Right lobe of liver (tissue), 4 donors: ENCODE data around the gene SLC29A1.

ENCODE experiments used
- CTCF ChIP-seq, 4 donors: fragments of 200-600 bp in 3 of 4; fragments of 450-650 bp in 1 of 4; IDR thresholded peaks; one replicate each; pipeline versions ENCODE4 v1.5.1 to v1.8.0; 2016 to 2022; ENCODE audit warnings: antibody characterized with exemption in 4 of 4, mild to moderate bottlenecking in 2 of 4
- POLR2A ChIP-seq: fragments of 450-650 bp; IDR thresholded peaks from one replicate; pipeline ENCODE4 v1.6.1; 2017; ENCODE audit warnings: antibody characterized with exemption, mild to moderate bottlenecking
- donor health status: DM: no; HTN: no; CAD: no.
- donor health status: DM: no; HTN: no; CAD: no.
- donor health status: DM: no; HTN: yes; CAD: no.

GRCh38 chr6:44237813-44238433 is 14.5 kb downstream of the SLC29A1 start:
- TF ChIP-seq CTCF (IDR thresholded peaks at IDR 0.05) (peak; percentile 97 to 99 (median 98)), POLR2A (no peak)
